ENCODE results near the gene FOXF2. TPM values are rescaled to one million over a fixed set of nuclear protein-coding genes. Genes with fewer than 3 reads are reported as not detected.

FOXF2 gene
- total and polyA plus RNA-seq, 2 of the 4 experiments (the other 2 are of a cell fraction) = 2.5 to 16.3 TPM

DNA sequence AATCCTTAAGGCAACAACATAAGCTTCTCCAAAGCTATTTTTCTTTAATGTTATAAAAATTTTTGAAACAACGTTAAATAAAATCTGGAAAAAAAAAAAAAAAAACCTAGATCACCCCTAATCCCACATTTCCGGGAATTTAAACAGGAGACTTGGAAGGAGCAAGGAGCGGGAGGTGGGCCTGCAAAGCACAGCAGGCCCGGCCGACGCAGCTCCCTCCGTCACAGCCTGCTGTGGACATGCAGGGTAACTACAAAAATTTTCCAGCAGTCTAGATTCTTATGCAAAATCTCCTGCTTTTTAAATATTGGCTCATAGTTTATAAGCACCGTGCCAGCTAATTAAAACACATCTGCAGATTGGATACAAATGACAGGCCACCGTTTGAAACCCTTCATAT is 23.5 kb downstream of the FOXF2 start:
- in situ Hi-C loops (cut with MboI; ENCODE audit: low sequenced_read_pairs) (no loop called here), intact Hi-C loops (cut with micrococcal nuclease) (no loop called here), dilution Hi-C loops (cut with HindIII; ENCODE audit: low sequenced_read_pairs, unreplicated experiment) (no loop called here)
- Histone ChIP-seq H3K9me1 (ENCODE audit: insufficient read depth, low read length) (peaks cover 4% of the 10 kb centered on the region; the same call in 1 of the 2 replicates), H3K23ac (ENCODE audit: low read depth, low read length) (no peak overlapping the region), H2BK5ac (ENCODE audit: low read depth, low read length, poor library complexity, severe bottlenecking) (no peak overlapping the region), H2BK120ac (ENCODE audit: low read depth, low read length) (no peak overlapping the region), H3K36me3 (ENCODE audit: control insufficient read depth, insufficient read depth, low read length) (no peaks in the 10 kb centered on the region), H3K4me1 (ENCODE audit: control insufficient read depth, insufficient read depth, low read length) (peaks cover 4% of the 10 kb centered on the region), H2AK5ac (ENCODE audit: low read depth, low read length) (no peak overlapping the region), H4K5ac (ENCODE audit: low read depth, low read length) (no peak overlapping the region), H4K8ac (ENCODE audit: low read depth in 2 of 2, low read length in 2 of 2) (no peak overlapping the region), H3K27ac (ENCODE audit: insufficient read depth, low read length) (no peak overlapping the region), H3K79me1 (ENCODE audit: low read depth in 1 of 2, low read length in 2 of 2) (no peaks in the 10 kb centered on the region), H3K18ac (ENCODE audit: low read depth, low read length) (no peak overlapping the region), H3K9me3 (ENCODE audit: control insufficient read depth, insufficient read depth, low read length) (no peaks in the 10 kb centered on the region), H2BK15ac (ENCODE audit: low read depth, low read length) (no peak overlapping the region), H3K4ac (ENCODE audit: low read depth, low read length) (no peak overlapping the region), H2AK9ac (replicated peaks; ENCODE audit: low read depth, low read length, poor library complexity) (no peak overlapping the region), H3K9ac (ENCODE audit: low read depth, low read length) (no peak overlapping the region), H4K91ac (ENCODE audit: insufficient read depth, low read depth, low read length) (no peak overlapping the region), H4K20me1 (ENCODE audit: insufficient read depth, low read length) (no peaks in the 10 kb centered on the region), H2BK20ac (ENCODE audit: low read depth, low read length) (no peak overlapping the region), H3K14ac (replicated peaks; ENCODE audit: low read depth, low read length) (no peak overlapping the region), H3K27me3 (ENCODE audit: control insufficient read depth, insufficient read depth, low read length) (peaks cover 3% of the 10 kb centered on the region), H2AFZ (replicated peaks; ENCODE audit: low read length, poor library complexity) (no peak overlapping the region), H3K4me3 (ENCODE audit: insufficient read depth, low read depth, low read length) (no peak overlapping the region), H3K56ac (ENCODE audit: extremely low read depth, insufficient read depth, low read length) (no peak overlapping the region), H3K4me2 (ENCODE audit: low read depth, low read length) (no peak overlapping the region)
- BruUV-seq (replicated peaks) = no TSS peak
- ATAC-seq (ENCODE audit: low read depth) = no peak
- TF ChIP-seq, protein P1, sequence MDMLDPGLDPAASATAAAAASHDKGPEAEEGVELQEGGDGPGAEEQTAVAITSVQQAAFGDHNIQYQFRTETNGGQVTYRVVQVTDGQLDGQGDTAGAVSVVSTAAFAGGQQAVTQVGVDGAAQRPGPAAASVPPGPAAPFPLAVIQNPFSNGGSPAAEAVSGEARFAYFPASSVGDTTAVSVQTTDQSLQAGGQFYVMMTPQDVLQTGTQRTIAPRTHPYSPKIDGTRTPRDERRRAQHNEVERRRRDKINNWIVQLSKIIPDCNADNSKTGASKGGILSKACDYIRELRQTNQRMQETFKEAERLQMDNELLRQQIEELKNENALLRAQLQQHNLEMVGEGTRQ (IDR thresholded peaks at IDR 0.05; ENCODE audit: low read depth, low read length) = no peak
- no peak for DNase-seq
- ChIA-PET POLR2A (ENCODE audit: unreplicated experiment) (no interaction called here), CTCF (interaction anchor here (1.1 to 2.2 kb wide), 3 partner anchors 11 to 25 kb away, joined by 3 to 5 read pairs (median 5); no protein-coding TSS in a partner anchor)
- 100% methylated on average over 1 of the region's 9 CpGs; no CpG with 5 or more reads in 1 of the 2 experiments for WGBS, 2 experiments (ENCODE audit: extremely low coverage in 2 of 2, insufficient read length in 1 of 2)

Data from IMR-90 (cell line).